Bronchial epithelial cell (primary cell): ENCODE results near the gene SEC14L1. TPM values are rescaled to one million over a fixed set of nuclear protein-coding genes. Genes with fewer than 3 reads are reported as not detected.
"Not testable (repeated sequence)": the region's sequence is repeated elsewhere in the genome, so short reads cannot be mapped to it uniquely, and the experiment has no call there.

ENCODE experiments used
- DNase-seq: peaks from one replicate; pipeline ENCODE4 v3.0.0-alpha.2; 2010; ENCODE audit warnings: low read depth
- FAIRE-seq: peaks from 2 replicates; lab custom pipeline; 2011; peaks lifted over from hg19 to GRCh38; lab: Jason Lieb, UNC
- H3K27me3 ChIP-seq: 2 replicates; pipeline ENCODE4 v1.5.1; 2011; ENCODE audit warnings: low read length; ENCODE audit not compliant: control insufficient read depth, insufficient read depth
- H3K36me3 ChIP-seq: 2 replicates; pipeline ENCODE4 v1.5.1; 2011; ENCODE audit warnings: low read length; ENCODE audit not compliant: control insufficient read depth, insufficient read depth
- H3K4me3 ChIP-seq: 2 replicates; pipeline ENCODE4 v1.5.1; 2011; ENCODE audit warnings: mild to moderate bottlenecking, low read depth, low read length, control low read depth
- CTCF ChIP-seq: IDR thresholded peaks from 2 replicates; pipeline ENCODE4 v1.5.1; 2011; ENCODE audit warnings: mild to moderate bottlenecking, moderate library complexity, low read length, control low read depth, inconsistent platforms; ENCODE audit not compliant: insufficient read depth, severe bottlenecking
- total RNA-seq: library from RNA; depleted of rRNA; stranded (reverse); fragments of >200 nt; gene quantifications from 2 replicates; pipeline ENCODE4 v1.2.1, GENCODE V29; 2014

Gene SEC14L1
- total RNA-seq, 1 donor from 2014 or later = 21.6 TPM

GRCh38 chr17:77155125-77155524 is 14.4 kb downstream of the SEC14L1 start:
- no peak for TF ChIP-seq CTCF
- no peaks in the 10 kb centered on the region for H3K27me3 ChIP-seq
- DNase-seq (no peak), FAIRE-seq (no peak)
- peaks cover 2% of the 10 kb centered on the region for H3K36me3 ChIP-seq
- H3K4me3 ChIP-seq = no peak overlapping the region

DNA sequence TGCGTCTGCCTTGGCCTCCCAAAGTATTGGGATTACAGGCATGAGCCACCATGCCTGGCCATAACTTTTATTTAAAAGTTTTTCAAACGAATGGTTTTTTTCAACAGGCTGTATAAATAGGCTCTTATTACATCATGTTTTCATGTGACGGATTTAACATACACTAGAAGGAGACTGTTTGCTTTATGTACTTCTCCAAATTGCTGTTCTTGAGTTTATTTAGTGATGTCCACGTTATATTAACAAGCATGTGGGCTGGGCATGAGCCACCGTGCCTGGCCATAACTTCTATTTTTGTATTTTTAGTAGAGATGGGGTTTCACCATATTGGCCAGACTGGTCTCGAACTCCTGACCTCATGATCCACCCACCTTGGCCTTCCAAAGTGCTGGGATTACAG is 17.0 kb downstream of the SEC14L1 start:
- not testable (repeated sequence) for DNase-seq, H3K4me3 ChIP-seq, FAIRE-seq, H3K36me3 ChIP-seq, H3K27me3 ChIP-seq

GRCh38 chr17:77160091-77160874 is 19.5 kb downstream of the SEC14L1 start:
- TF ChIP-seq CTCF = no peak

GRCh38 chr17:77160875-77161530 is 20.2 kb downstream of the SEC14L1 start:
- no peak for TF ChIP-seq CTCF
- DNase-seq (no peak), FAIRE-seq (no peak)
- Histone ChIP-seq H3K27me3 (no peaks in the 10 kb centered on the region), H3K36me3 (no peaks in the 10 kb centered on the region), H3K4me3 (no peak overlapping the region)

More at GRCh38 chr17:77160091-77160874, 19.5 kb downstream of the SEC14L1 start:
- Histone ChIP-seq H3K4me3 (no peak overlapping the region), H3K36me3 (no peaks in the 10 kb centered on the region), H3K27me3 (no peaks in the 10 kb centered on the region)
- no peak for DNase-seq
- no peak for FAIRE-seq

- no peak overlapping the region for H3K4me3 ChIP-seq
- TF ChIP-seq CTCF = no peak
- H3K36me3 ChIP-seq = no peaks in the 10 kb centered on the region
- DNase-seq (no peak), FAIRE-seq (no peak)
- no peaks in the 10 kb centered on the region for H3K27me3 ChIP-seq
Measured at GRCh38 chr17:77161953-77162352, 21.2 kb downstream of the SEC14L1 start.

GRCh38 chr17:77163001-77163400 is 22.2 kb downstream of the SEC14L1 start:
- DNase-seq (no peak), FAIRE-seq (no peak)
- H3K36me3 ChIP-seq = no peaks in the 10 kb centered on the region
- no peaks in the 10 kb centered on the region for H3K27me3 ChIP-seq
- TF ChIP-seq CTCF = no peak
- no peak overlapping the region for H3K4me3 ChIP-seq
